Sigmoid colon (tissue), 7 donors: ENCODE data around the gene NCKAP5L. TPM values are rescaled to one million over a fixed set of nuclear protein-coding genes. Genes with fewer than 3 reads are reported as not detected.
"Not testable (repeated sequence)": the region's sequence is repeated elsewhere in the genome, so short reads cannot be mapped to it uniquely, and the experiment has no call there.

Source experiments
- DNase-seq: peaks from one replicate; pipeline ENCODE4 v3.0.0-alpha.2; 2019
- H3K27ac ChIP-seq, 4 donors: fragments of 200-600 bp; sonication (generic); one replicate each; pipeline ENCODE4 v1.5.1; 2016 to 2019; ENCODE audit warnings: mild to moderate bottlenecking in 1 of 4
- H3K27me3 ChIP-seq, 3 donors: fragments of 200-600 bp; sonication (generic); one replicate each; pipeline ENCODE4 v1.5.1; 2019; ENCODE audit warnings: mild to moderate bottlenecking in 1 of 3
- H3K36me3 ChIP-seq, 4 donors: fragments of 200-600 bp; sonication (generic); one replicate each; pipeline ENCODE4 v1.5.1; 2016 to 2019
- H3K4me1 ChIP-seq, 4 donors: fragments of 200-600 bp; sonication (generic); one replicate each; pipeline ENCODE4 v1.5.1; 2017 to 2019
- H3K4me3 ChIP-seq, 4 donors: fragments of 200-600 bp; sonication (generic); one replicate each; pipeline ENCODE4 v1.5.1; 2017 to 2019; ENCODE audit warnings: mild to moderate bottlenecking in 2 of 4, moderate library complexity in 1 of 4
- H3K9me3 ChIP-seq, 4 donors: fragments of 200-600 bp in 3 of 4; sonication (generic) in 3 of 4; one replicate each; pipeline versions ENCODE4 v1.5.1 to v1.6.1; 2013 to 2019
- CTCF ChIP-seq, 4 experiments: fragments of 450-650 bp in 3 of 4; fragments of 200-600 bp in 1 of 4; IDR thresholded peaks; one replicate each; pipeline ENCODE4 v1.5.1; 2016 to 2019; ENCODE audit warnings: antibody characterized with exemption in 4 of 4, mild to moderate bottlenecking in 3 of 4, moderate library complexity in 2 of 4
- EP300 ChIP-seq, 4 donors: sonication (generic); formaldehyde crosslinking; IDR thresholded peaks; one replicate each; pipeline ENCODE4 v1.6.1; 2017; ENCODE audit warnings: antibody characterized with exemption in 4 of 4
- POLR2A ChIP-seq, 2 donors: fragments of 450-650 bp; IDR thresholded peaks; one replicate each; pipeline ENCODE4 v1.6.1; 2016; ENCODE audit warnings: antibody characterized with exemption in 2 of 2, mild to moderate bottlenecking in 2 of 2, moderate library complexity in 2 of 2
- POLR2AphosphoS5 ChIP-seq, 4 donors: sonication (generic); formaldehyde crosslinking; IDR thresholded peaks; one replicate each; pipeline ENCODE4 v1.6.1; 2017; ENCODE audit warnings: antibody characterized with exemption in 4 of 4
- WGBS, 2 donors: extraction: QIAGEN DNeasy Blood & Tissue Kit; methylation state at CpG; one replicate each; pipeline ENCODE4 v1.1.7; 2013; 5-methylcytosine and 5-hydroxymethylcytosine counted together
- intact Hi-C: fragments of 100-400 bp; cut with DNase I; formaldehyde crosslinking; loops from one replicate; pipeline ENCODE4 v1.15.1; 2023
- polyA plus RNA-seq, 3 donors: library from polyadenylated mRNA; stranded (reverse); fragments of 200-250 nt; gene quantifications; one replicate each; pipeline ENCODE4 v1.2.3, GENCODE V29; 2013
- total RNA-seq, 4 donors: library from RNA; depleted of rRNA; stranded (reverse); fragments of >200 nt; gene quantifications; one replicate each; pipeline ENCODE4 v1.1.0, GENCODE V29; 2016
- donor health status: healthy with polysubstance abuse.
- donor health status: Bipolar disorder and iron deficiency.
- donor health status: healthy.

NCKAP5L gene
- total and polyA plus RNA-seq, 7 donors, result 0.92 to 23.3 (median 10.0) TPM

GRCh38 chr12:49872381-49872780, 44.2 kb upstream of the NCKAP5L start:
- H3K4me3 ChIP-seq, result no peak overlapping the region
- no peaks in the 10 kb centered on the region for H3K36me3 ChIP-seq
- TF ChIP-seq CTCF (IDR thresholded peaks at IDR 0.05) (no peak), POLR2AphosphoS5 (IDR thresholded peaks at IDR 0.05) (no peak), POLR2A (IDR thresholded peaks at IDR 0.05) (no peak), EP300 (IDR thresholded peaks at IDR 0.05) (no peak)
- 95% methylated on average over 5 of the region's 5 CpGs for WGBS, 2 donors
- peaks cover 0 to 27% (median 21%) of the 10 kb centered on the region in 4 donors for H3K4me1 ChIP-seq
- H3K27ac ChIP-seq, result no peak overlapping the region
- no peaks in the 10 kb centered on the region for H3K27me3 ChIP-seq
- intact Hi-C loops, result no loop called here
- no peak for DNase-seq
- H3K9me3 ChIP-seq, result no peaks in the 10 kb centered on the region

- H3K9me3 ChIP-seq, H3K27me3 ChIP-seq, H3K27ac ChIP-seq, intact Hi-C loops, H3K36me3 ChIP-seq, H3K4me3 ChIP-seq, DNase-seq: not testable (repeated sequence)
- H3K4me1 ChIP-seq, result peaks cover 0 to 29% (median 27%) of the 10 kb centered on the region in 4 donors
- 93 to 95% methylated on average over 8 of the region's 8 CpGs for WGBS, 2 donors
Observed at GRCh38 chr12:49871811-49872251, 43.6 kb upstream of the NCKAP5L start.

GRCh38 chr12:49871263-49871561, 43.0 kb upstream of the NCKAP5L start:
- Histone ChIP-seq H3K27me3 (peaks cover 0 to 2% (median 0%) of the 10 kb centered on the region in 3 donors), H3K36me3 (no peaks in the 10 kb centered on the region), H3K4me3 (no peak overlapping the region), H3K9me3 (no peaks in the 10 kb centered on the region), H3K27ac (no peak overlapping the region), H3K4me1 (peaks cover 0 to 29% (median 27%) of the 10 kb centered on the region in 4 donors)
- TF ChIP-seq EP300 (IDR thresholded peaks at IDR 0.05), result no peak
- TF ChIP-seq POLR2A (IDR thresholded peaks at IDR 0.05), result no peak
- no peak for TF ChIP-seq CTCF (IDR thresholded peaks at IDR 0.05)
- TF ChIP-seq POLR2AphosphoS5 (IDR thresholded peaks at IDR 0.05), result no peak
- no peak for DNase-seq
- WGBS, 2 donors, result 91 to 92% methylated on average over 4 of the region's 4 CpGs
- intact Hi-C loops, result no loop called here

GRCh38 chr12:49870501-49871262, 42.5 kb upstream of the NCKAP5L start:
- Histone ChIP-seq H3K27ac (no peak overlapping the region), H3K36me3 (no peaks in the 10 kb centered on the region), H3K4me1 (peaks cover 0 to 29% (median 27%) of the 10 kb centered on the region in 4 donors), H3K4me3 (no peak overlapping the region), H3K9me3 (no peaks in the 10 kb centered on the region), H3K27me3 (peaks cover 0 to 4% (median 0%) of the 10 kb centered on the region in 3 donors)
- DNase-seq, result no peak
- no peak for TF ChIP-seq POLR2A (IDR thresholded peaks at IDR 0.05)
- TF ChIP-seq POLR2AphosphoS5 (IDR thresholded peaks at IDR 0.05), result no peak
- TF ChIP-seq CTCF (IDR thresholded peaks at IDR 0.05), result no peak
- intact Hi-C loops, result no loop called here
- WGBS, 2 donors, result 92 to 94% methylated on average over 11 of the region's 11 CpGs

- Histone ChIP-seq H3K4me3 (no peak overlapping the region), H3K27ac (peak overlapping the region; percentile 49 to 62 (median 56)), H3K4me1 (peaks cover 0 to 29% (median 27%) of the 10 kb centered on the region in 4 donors), H3K9me3 (no peaks in the 10 kb centered on the region), H3K27me3 (peaks cover 0 to 4% (median 0%) of the 10 kb centered on the region in 3 donors), H3K36me3 (no peaks in the 10 kb centered on the region)
- intact Hi-C loops, result loop anchor here (5.0 to 10.0 kb wide), 3 partner anchors 77 to 205 kb away; no protein-coding TSS in a partner anchor
- 93 to 94% methylated on average over 14 of the region's 14 CpGs for WGBS, 2 donors
- no peak for DNase-seq
- TF ChIP-seq CTCF (IDR thresholded peaks at IDR 0.05) (no peak), POLR2AphosphoS5 (IDR thresholded peaks at IDR 0.05) (no peak), EP300 (IDR thresholded peaks at IDR 0.05) (no peak), POLR2A (IDR thresholded peaks at IDR 0.05) (no peak)
Observed at GRCh38 chr12:49869816-49870500, 41.7 kb upstream of the NCKAP5L start.
